HepG2 (cell line): ENCODE results near the gene NLRP2B. TPM values are rescaled to one million over a fixed set of nuclear protein-coding genes. Genes with fewer than 3 reads are reported as not detected.

Experiments used
- ATAC-seq: fragments of 200-7000 bp; cut with Tn5 transposase; 3 replicates; pipeline ENCODE4 v1.9.1; 2020; ENCODE audit warnings: mild to moderate bottlenecking, moderate library complexity
- BruUV-seq: library from RNA; stranded (reverse); fragments of 400-500 nt; replicated peaks from 2 replicates; lab custom pipeline; 2021; lab: Mats Ljungman, UMichigan
- CTCF ChIA-PET: fragments of 300-600 bp; formaldehyde crosslinking; extraction: SDS; loops from one replicate; lab custom pipeline; 2021; ENCODE audit warnings: low total read pairs, inconsistent platforms, low intra/inter-chr PET ratio; lab: Yijun Ruan, JAX
- POLR2A ChIA-PET: fragments of 350-600 bp; sonication (Branson Sonifier 250); formaldehyde crosslinking; loops from one replicate; lab custom pipeline; 2020; ENCODE audit warnings: antibody characterized with exemption, inconsistent platforms; lab: Yijun Ruan, JAX
- DNase-seq: peaks from one replicate; pipeline ENCODE4 v3.0.0-alpha.2; 2015; ENCODE audit warnings: low spot score
- FAIRE-seq: peaks from 3 replicates; lab custom pipeline; 2011; peaks lifted over from hg19 to GRCh38; lab: Jason Lieb, UNC
- H2AFZ ChIP-seq: one replicate; pipeline ENCODE4 v1.6.1; 2011; ENCODE audit warnings: low read length, inconsistent platforms
- H3K27ac ChIP-seq: fragments of 300-600 bp; 3 replicates; pipeline ENCODE4 v1.8.0; 2011; ENCODE audit warnings: mixed run types, mild to moderate bottlenecking, mixed read lengths, low read length, inconsistent platforms; ENCODE audit not compliant: insufficient read depth; ENCODE audit errors: extremely low read length
- H3K27me3 ChIP-seq, 2 experiments: fragments of 200-600 bp in 1 of 2; 2 replicates in 1 of 2; 3 replicates in 1 of 2; pipeline versions ENCODE4 v1.6.0 to v1.8.0; 2011; ENCODE audit warnings: low read length in 2 of 2, mild to moderate bottlenecking in 2 of 2, moderate library complexity in 2 of 2, inconsistent platforms in 1 of 2; ENCODE audit not compliant: insufficient read depth in 2 of 2, control insufficient read depth in 1 of 2
- H3K36me3 ChIP-seq, 2 experiments: fragments of 200-600 bp in 1 of 2; replicated peaks in 1 of 2; 2 replicates in 1 of 2; 3 replicates in 1 of 2; pipeline versions ENCODE4 v1.5.1 to v1.8.0; 2011; ENCODE audit warnings: low read length in 2 of 2, inconsistent platforms in 1 of 2; ENCODE audit not compliant: insufficient read depth in 2 of 2, control insufficient read depth in 1 of 2
- H3K4me1 ChIP-seq: 2 replicates; pipeline ENCODE4 v1.5.1; 2012; ENCODE audit warnings: low read length, inconsistent platforms; ENCODE audit not compliant: insufficient read depth
- H3K4me2 ChIP-seq: 2 replicates; pipeline ENCODE4 v1.6.0; 2011; ENCODE audit warnings: low read depth, low read length, inconsistent platforms
- H3K4me3 ChIP-seq, 3 experiments: fragments of 200-600 bp in 1 of 3; sonication (generic), shearing (Covaris generic) in 1 of 3; replicated peaks in 1 of 3; 2 replicates each; pipeline ENCODE4 v1.5.1; 2011 to 2016; ENCODE audit warnings: low read length in 3 of 3, inconsistent platforms in 2 of 3, low read depth in 2 of 3, mild to moderate bottlenecking in 2 of 3, control low read depth in 1 of 3, mixed read lengths in 1 of 3; ENCODE audit not compliant: insufficient read depth in 1 of 3
- H3K79me2 ChIP-seq: one replicate; pipeline ENCODE4 v1.6.1; 2011; ENCODE audit warnings: low read length, inconsistent platforms; ENCODE audit not compliant: insufficient read depth
- H3K9ac ChIP-seq: 2 replicates; pipeline ENCODE4 v1.6.0; 2011; ENCODE audit warnings: mild to moderate bottlenecking, low read depth, low read length, inconsistent platforms; ENCODE audit not compliant: insufficient read depth
- H3K9me3 ChIP-seq: 2 replicates; pipeline ENCODE4 v1.5.1; 2012; ENCODE audit warnings: mild to moderate bottlenecking, low read length
- H4K20me1 ChIP-seq: 2 replicates; pipeline ENCODE4 v1.6.0; 2011; ENCODE audit warnings: inconsistent platforms, mild to moderate bottlenecking, low read length, moderate library complexity; ENCODE audit not compliant: insufficient read depth
- ATRX ChIP-seq: sonication (generic); formaldehyde crosslinking; IDR thresholded peaks from 2 replicates; pipeline ENCODE4 v1.4.0; 2020; ENCODE audit warnings: missing genetic modification reagents, borderline replicate concordance
- HOXD1 ChIP-seq: sonication (generic); formaldehyde crosslinking; IDR thresholded peaks from 2 replicates; pipeline ENCODE4 v1.5.0; 2020; ENCODE audit warnings: missing genetic modification reagents
- SMARCC2 ChIP-seq: fragments of 450-650 bp; IDR thresholded peaks from 2 replicates; pipeline ENCODE4 v1.6.1; 2017; ENCODE audit warnings: antibody characterized with exemption, mild to moderate bottlenecking
- TRIM24 ChIP-seq: sonication (generic); formaldehyde crosslinking; IDR thresholded peaks from 2 replicates; pipeline ENCODE4 v1.8.0; 2022; ENCODE audit warnings: mild to moderate bottlenecking, missing genetic modification reagents
- ZBTB21 ChIP-seq: sonication (generic); formaldehyde crosslinking; IDR thresholded peaks from 2 replicates; pipeline ENCODE4 v1.4.0; 2020; ENCODE audit warnings: missing genetic modification reagents
- ZNF121 ChIP-seq: sonication (generic); formaldehyde crosslinking; IDR thresholded peaks from 2 replicates; pipeline ENCODE4 v1.5.0; 2020; ENCODE audit warnings: mild to moderate bottlenecking, missing genetic modification reagents
- ZNF136 ChIP-seq: sonication (generic); formaldehyde crosslinking; IDR thresholded peaks from 2 replicates; pipeline ENCODE4 v1.8.1; 2022; ENCODE audit warnings: low read depth, mild to moderate bottlenecking, moderate library complexity, missing genetic modification reagents
- ZNF556 ChIP-seq: sonication (generic); formaldehyde crosslinking; IDR thresholded peaks from 2 replicates; pipeline ENCODE4 v1.4.0; 2020; ENCODE audit warnings: mild to moderate bottlenecking, missing genetic modification reagents, borderline replicate concordance
- ZSCAN22 ChIP-seq: sonication (generic); formaldehyde crosslinking; IDR thresholded peaks from 2 replicates; pipeline ENCODE4 v1.4.0; 2020; ENCODE audit warnings: mild to moderate bottlenecking, missing genetic modification reagents
- WGBS: methylation state at CpG from one replicate; pipeline ENCODE4 v1.1.6; 2017; ENCODE audit warnings: low lambda C conversion rate; 5-methylcytosine and 5-hydroxymethylcytosine counted together
- in situ Hi-C: cut with HindIII; loops from 2 replicates; pipeline ENCODE4 v1.10.0; 2017; ENCODE audit warnings: low pct_unique_long_range_greater_than_20kb; ENCODE audit not compliant: extremely low pct_ligation_motif_present
- intact Hi-C: fragments of 100-400 bp; cut with micrococcal nuclease; formaldehyde crosslinking; loops from one replicate; pipeline ENCODE4 v1.10.0; 2022; ENCODE audit not compliant: unreplicated experiment
- polyA plus RNA-seq, 8 experiments: library from polyadenylated mRNA; depleted of rRNA in 3 of 8; stranded (reverse) in 7 of 8; unstranded in 1 of 8; fragments of >200 nt; fragmentation: Illumina TruSeq in 4 of 8; extraction: Trizol in 4 of 8; gene quantifications; 2 replicates each; pipeline versions ENCODE4 v1.2.1 to v1.2.3, GENCODE V29; 2011 to 2016; ENCODE audit warnings: low read depth in 4 of 8, missing spikeins in 1 of 8, mixed read lengths in 1 of 8; ENCODE audit not compliant: insufficient read depth in 1 of 8
- total RNA-seq, 5 experiments: library from RNA; depleted of rRNA; stranded (reverse); fragments of >200 nt; fragmentation: Illumina TruSeq; extraction: Trizol; gene quantifications; 2 replicates each; pipeline ENCODE4 v1.2.3, GENCODE V29; 2016; ENCODE audit warnings: low read depth in 1 of 5
- TF ChIP-seq, protein P1 (sequence below): IDR thresholded peaks from 2 replicates; pipeline ENCODE4 v1.6.1; 2012; ENCODE audit warnings: low read depth, low read length, improper control_type of control experiment
- TF ChIP-seq, protein P2 (sequence below): sonication (generic); formaldehyde crosslinking; IDR thresholded peaks from 2 replicates; pipeline ENCODE4 v1.4.0; 2020; ENCODE audit warnings: missing genetic modification reagents
- TF ChIP-seq, protein P3 (sequence below): sonication (generic); formaldehyde crosslinking; IDR thresholded peaks from 2 replicates; pipeline ENCODE4 v1.5.0; 2020; ENCODE audit warnings: missing genetic modification reagents, mild to moderate bottlenecking, borderline replicate concordance
- TF ChIP-seq, protein P4 (sequence below), 2 experiments: sonication (generic) in 1 of 2; formaldehyde crosslinking in 1 of 2; IDR thresholded peaks; 2 replicates each; pipeline versions ENCODE4 v1.5.1 to v1.6.1; 2011 to 2020; ENCODE audit warnings: borderline replicate concordance in 1 of 2, low read depth in 1 of 2, low read length in 1 of 2, mild to moderate bottlenecking in 1 of 2, missing genetic modification reagents in 1 of 2, moderate library complexity in 1 of 2
- TF ChIP-seq, protein P5 (sequence below): sonication (generic); formaldehyde crosslinking; IDR thresholded peaks from 2 replicates; pipeline ENCODE4 v1.8.0; 2022; ENCODE audit warnings: mild to moderate bottlenecking, missing genetic modification reagents

Gene NLRP2B
- total and polyA plus RNA-seq, 2 of the 13 experiments (the other 11 are each of a cell fraction or from before 2014, with no cell fraction given), result not detected

DNA sequence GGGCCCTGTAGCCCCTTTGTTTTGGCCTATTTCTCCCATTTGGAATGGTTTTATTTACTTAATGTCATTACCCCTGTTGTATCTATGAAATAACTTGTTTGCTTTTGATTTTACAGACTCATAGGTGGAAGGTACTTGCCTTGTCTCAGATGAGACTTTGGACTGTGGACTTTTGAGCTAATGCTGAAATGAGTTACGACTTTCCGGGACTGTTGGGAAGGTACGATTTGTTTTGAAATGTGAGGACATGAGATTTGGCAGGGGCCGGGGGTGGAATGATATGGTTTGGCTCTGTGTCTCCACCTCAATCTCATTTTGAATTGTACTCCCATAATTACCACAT lies 39.4 kb downstream of the NLRP2B start:
- Histone ChIP-seq H4K20me1 (no peaks in the 10 kb centered on the region), H3K27ac (peak overlapping the region; percentile 59), H3K36me3 (no peaks in the 10 kb centered on the region), H3K4me1 (peaks cover 50% of the 10 kb centered on the region), H3K4me3 (no peak overlapping the region; a peak in 1 of 6 replicates), H3K27me3 (no peaks in the 10 kb centered on the region), H3K9me3 (no peaks in the 10 kb centered on the region), H3K9ac (no peak overlapping the region), H3K79me2 (no peaks in the 10 kb centered on the region), H2AFZ (no peak overlapping the region), H3K4me2 (peak overlapping the region; percentile 45; the same call in 1 of the 2 replicates)
- ChIA-PET POLR2A (interaction anchor here (2.4 kb wide), 1 partner anchor 48 kb away, joined by 11 read pairs; no protein-coding TSS in a partner anchor), CTCF (no interaction called here)
- 0% methylated on average over 3 of the region's 4 CpGs for WGBS
- DNase-seq (peak; percentile 70), ATAC-seq (peak; percentile 69), FAIRE-seq (peak; percentile 83)
- in situ Hi-C loops, result loop anchor here (5.0 kb wide), 1 partner anchor 48 kb away; the partner anchor contains the start of gene ZXDB
- no TSS peak for BruUV-seq
- intact Hi-C loops, result loop anchor here (2.0 kb wide), 1 partner anchor 44 kb away; no protein-coding TSS in a partner anchor
- TF ChIP-seq SMARCC2 (no peak), ZBTB21 (CRISPR knock-in tag) (no peak), TRIM24 (CRISPR knock-in tag) (0 out of 2 replicates have a peak, but pooled peaks have one; percentile 43), ZNF556 (CRISPR knock-in tag) (no peak), ZSCAN22 (CRISPR knock-in tag) (no peak), ATRX (CRISPR knock-in tag) (no peak), HOXD1 (CRISPR knock-in tag) (no peak), ZNF121 (no peak), ZNF136 (no peak)
- TF ChIP-seq, protein P1, sequence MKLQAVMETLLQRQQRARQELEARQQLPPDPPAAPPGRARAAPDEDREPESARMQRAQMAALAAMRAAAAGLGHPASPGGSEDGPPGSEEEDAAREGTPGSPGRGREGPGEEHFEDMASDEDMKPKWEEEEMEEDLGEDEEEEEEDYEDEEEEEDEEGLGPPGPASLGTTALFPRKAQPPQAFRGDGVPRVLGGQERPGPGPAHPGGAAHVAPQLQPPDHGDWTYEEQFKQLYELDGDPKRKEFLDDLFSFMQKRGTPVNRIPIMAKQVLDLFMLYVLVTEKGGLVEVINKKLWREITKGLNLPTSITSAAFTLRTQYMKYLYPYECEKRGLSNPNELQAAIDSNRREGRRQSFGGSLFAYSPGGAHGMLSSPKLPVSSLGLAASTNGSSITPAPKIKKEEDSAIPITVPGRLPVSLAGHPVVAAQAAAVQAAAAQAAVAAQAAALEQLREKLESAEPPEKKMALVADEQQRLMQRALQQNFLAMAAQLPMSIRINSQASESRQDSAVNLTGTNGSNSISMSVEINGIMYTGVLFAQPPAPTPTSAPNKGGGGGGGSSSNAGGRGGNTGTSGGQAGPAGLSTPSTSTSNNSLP, result peak; percentile 42; the same call in 1 of the 2 replicates
- TF ChIP-seq, protein P2, sequence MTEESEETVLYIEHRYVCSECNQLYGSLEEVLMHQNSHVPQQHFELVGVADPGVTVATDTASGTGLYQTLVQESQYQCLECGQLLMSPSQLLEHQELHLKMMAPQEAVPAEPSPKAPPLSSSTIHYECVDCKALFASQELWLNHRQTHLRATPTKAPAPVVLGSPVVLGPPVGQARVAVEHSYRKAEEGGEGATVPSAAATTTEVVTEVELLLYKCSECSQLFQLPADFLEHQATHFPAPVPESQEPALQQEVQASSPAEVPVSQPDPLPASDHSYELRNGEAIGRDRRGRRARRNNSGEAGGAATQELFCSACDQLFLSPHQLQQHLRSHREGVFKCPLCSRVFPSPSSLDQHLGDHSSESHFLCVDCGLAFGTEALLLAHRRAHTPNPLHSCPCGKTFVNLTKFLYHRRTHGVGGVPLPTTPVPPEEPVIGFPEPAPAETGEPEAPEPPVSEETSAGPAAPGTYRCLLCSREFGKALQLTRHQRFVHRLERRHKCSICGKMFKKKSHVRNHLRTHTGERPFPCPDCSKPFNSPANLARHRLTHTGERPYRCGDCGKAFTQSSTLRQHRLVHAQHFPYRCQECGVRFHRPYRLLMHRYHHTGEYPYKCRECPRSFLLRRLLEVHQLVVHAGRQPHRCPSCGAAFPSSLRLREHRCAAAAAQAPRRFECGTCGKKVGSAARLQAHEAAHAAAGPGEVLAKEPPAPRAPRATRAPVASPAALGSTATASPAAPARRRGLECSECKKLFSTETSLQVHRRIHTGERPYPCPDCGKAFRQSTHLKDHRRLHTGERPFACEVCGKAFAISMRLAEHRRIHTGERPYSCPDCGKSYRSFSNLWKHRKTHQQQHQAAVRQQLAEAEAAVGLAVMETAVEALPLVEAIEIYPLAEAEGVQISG (CRISPR knock-in tag), result no peak
- TF ChIP-seq, protein P3, sequence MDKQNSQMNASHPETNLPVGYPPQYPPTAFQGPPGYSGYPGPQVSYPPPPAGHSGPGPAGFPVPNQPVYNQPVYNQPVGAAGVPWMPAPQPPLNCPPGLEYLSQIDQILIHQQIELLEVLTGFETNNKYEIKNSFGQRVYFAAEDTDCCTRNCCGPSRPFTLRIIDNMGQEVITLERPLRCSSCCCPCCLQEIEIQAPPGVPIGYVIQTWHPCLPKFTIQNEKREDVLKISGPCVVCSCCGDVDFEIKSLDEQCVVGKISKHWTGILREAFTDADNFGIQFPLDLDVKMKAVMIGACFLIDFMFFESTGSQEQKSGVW (CRISPR knock-in tag), result no peak
- TF ChIP-seq, protein P4, sequence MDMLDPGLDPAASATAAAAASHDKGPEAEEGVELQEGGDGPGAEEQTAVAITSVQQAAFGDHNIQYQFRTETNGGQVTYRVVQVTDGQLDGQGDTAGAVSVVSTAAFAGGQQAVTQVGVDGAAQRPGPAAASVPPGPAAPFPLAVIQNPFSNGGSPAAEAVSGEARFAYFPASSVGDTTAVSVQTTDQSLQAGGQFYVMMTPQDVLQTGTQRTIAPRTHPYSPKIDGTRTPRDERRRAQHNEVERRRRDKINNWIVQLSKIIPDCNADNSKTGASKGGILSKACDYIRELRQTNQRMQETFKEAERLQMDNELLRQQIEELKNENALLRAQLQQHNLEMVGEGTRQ (IDR thresholded peaks at IDR 0.05; ENCODE audit: low read depth, low read length), result no peak
- TF ChIP-seq, protein P4 (CRISPR knock-in tag; IDR thresholded peaks at IDR 0.05; ENCODE audit: borderline replicate concordance), result no peak
- TF ChIP-seq, protein P5, sequence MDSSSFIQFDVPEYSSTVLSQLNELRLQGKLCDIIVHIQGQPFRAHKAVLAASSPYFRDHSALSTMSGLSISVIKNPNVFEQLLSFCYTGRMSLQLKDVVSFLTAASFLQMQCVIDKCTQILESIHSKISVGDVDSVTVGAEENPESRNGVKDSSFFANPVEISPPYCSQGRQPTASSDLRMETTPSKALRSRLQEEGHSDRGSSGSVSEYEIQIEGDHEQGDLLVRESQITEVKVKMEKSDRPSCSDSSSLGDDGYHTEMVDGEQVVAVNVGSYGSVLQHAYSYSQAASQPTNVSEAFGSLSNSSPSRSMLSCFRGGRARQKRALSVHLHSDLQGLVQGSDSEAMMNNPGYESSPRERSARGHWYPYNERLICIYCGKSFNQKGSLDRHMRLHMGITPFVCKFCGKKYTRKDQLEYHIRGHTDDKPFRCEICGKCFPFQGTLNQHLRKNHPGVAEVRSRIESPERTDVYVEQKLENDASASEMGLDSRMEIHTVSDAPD (CRISPR knock-in tag), result no peak
